HG03457 (cell line): Measurements from ENCODE around the gene CRCP.

Experiments
- ATAC-seq: cut with Tn5 transposase; IDR thresholded peaks from one replicate; pipeline ENCODE4 v1.9.1; 2021; ENCODE audit warnings: moderate number of reproducible peaks; ENCODE audit not compliant: unreplicated experiment

Gene CRCP

GRCh38 chr7:66187905-66188304 lies 73.3 kb downstream of the CRCP start:
- no peak for ATAC-seq

GRCh38 chr7:66188645-66189044 lies 74.0 kb downstream of the CRCP start:
- ATAC-seq = no peak

GRCh38 chr7:66189695-66190503 lies 75.3 kb downstream of the CRCP start:
- no peak for ATAC-seq

GRCh38 chr7:66190504-66190857 lies 75.8 kb downstream of the CRCP start:
- no peak for ATAC-seq

GRCh38 chr7:66193146-66193725 lies 78.6 kb downstream of the CRCP start:
- ATAC-seq = no peak

- no peak for ATAC-seq
Measured at GRCh38 chr7:66198469-66198868, 83.8 kb downstream of the CRCP start.

- ATAC-seq = no peak
Measured at GRCh38 chr7:66198956-66199355, 84.3 kb downstream of the CRCP start.

- ATAC-seq = no peak
Measured at GRCh38 chr7:66202441-66202840, 87.8 kb downstream of the CRCP start.
